ENCODE results near the gene TMPRSS7.

TMPRSS7 gene

GRCh38 chr3:112078125-112079083, 43.9 kb downstream of the TMPRSS7 start:
- Histone ChIP-seq H3K36me3 (no peaks in the 10 kb centered on the region), H3K27me3 (no peaks in the 10 kb centered on the region), H3K9me3 (no peaks in the 10 kb centered on the region), H3K4me1 (no peaks in the 10 kb centered on the region), H3K4me3 (ENCODE audit: low read depth, low read length) (no peak overlapping the region)
- DNase-seq, result no peak
- TF ChIP-seq CTCF (IDR thresholded peaks at IDR 0.05; ENCODE audit: low read depth, low read length), result no peak

- no peak for TF ChIP-seq CTCF (IDR thresholded peaks at IDR 0.05; ENCODE audit: low read depth, low read length)
- Histone ChIP-seq H3K27me3 (no peaks in the 10 kb centered on the region), H3K4me1 (no peaks in the 10 kb centered on the region), H3K9me3 (no peaks in the 10 kb centered on the region), H3K36me3 (no peaks in the 10 kb centered on the region), H3K4me3 (ENCODE audit: low read depth, low read length) (no peak overlapping the region)
- no peak for DNase-seq
Measured at GRCh38 chr3:112083239-112083638, 48.7 kb downstream of the TMPRSS7 start.

DNA sequence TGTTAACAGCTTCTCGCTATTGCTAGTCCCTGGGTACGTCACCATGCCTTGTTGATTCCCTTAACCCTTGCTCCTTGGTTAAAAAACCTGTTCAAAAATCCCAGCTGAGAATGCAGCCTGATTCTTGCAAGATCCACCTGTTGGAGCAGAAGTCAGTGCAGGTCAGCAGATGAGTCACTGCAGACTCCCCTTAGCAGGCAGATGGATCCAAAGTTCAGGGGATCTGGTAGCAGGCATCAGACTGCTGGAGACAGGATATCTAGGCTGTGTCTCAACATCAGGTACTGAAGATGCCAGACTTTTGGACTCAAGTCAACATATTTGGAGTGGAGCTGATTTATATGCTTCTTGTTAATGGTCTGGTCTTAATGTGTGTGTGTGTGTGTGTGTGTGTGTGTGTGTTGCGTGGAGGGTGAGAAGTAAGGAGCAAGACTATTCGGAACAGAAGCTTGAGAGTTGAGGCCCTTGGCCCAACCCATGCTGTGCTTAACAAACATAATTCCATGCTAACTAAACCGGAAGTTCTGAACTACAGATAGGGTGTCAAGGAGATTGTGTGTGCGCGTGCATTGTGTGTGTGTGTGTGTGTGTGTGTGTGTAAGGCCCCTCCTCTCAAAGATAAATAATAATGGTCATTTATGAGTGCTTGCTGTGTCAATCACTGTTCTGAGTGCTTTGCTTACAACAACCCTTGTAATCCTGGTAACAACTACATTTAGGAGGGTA, 50.6 kb downstream of the TMPRSS7 start:
- Histone ChIP-seq H3K4me3 (ENCODE audit: low read depth, low read length) (no peak overlapping the region), H3K36me3 (no peaks in the 10 kb centered on the region), H3K4me1 (no peaks in the 10 kb centered on the region), H3K9me3 (no peaks in the 10 kb centered on the region), H3K27me3 (no peaks in the 10 kb centered on the region)
- no peak for TF ChIP-seq CTCF (IDR thresholded peaks at IDR 0.05; ENCODE audit: low read depth, low read length)
- DNase-seq, result no peak

- TF ChIP-seq CTCF (IDR thresholded peaks at IDR 0.05; ENCODE audit: low read depth, low read length), result no peak
- peak overlapping the region; percentile 51 for H3K4me3 ChIP-seq (ENCODE audit: low read depth, low read length)
- no peak for DNase-seq
- H3K36me3 ChIP-seq, result no peaks in the 10 kb centered on the region
- H3K27me3 ChIP-seq, result no peaks in the 10 kb centered on the region
- H3K4me1 ChIP-seq, result no peaks in the 10 kb centered on the region
- no peaks in the 10 kb centered on the region for H3K9me3 ChIP-seq
Measured at GRCh38 chr3:112085735-112086075, 51.2 kb downstream of the TMPRSS7 start.

DNA sequence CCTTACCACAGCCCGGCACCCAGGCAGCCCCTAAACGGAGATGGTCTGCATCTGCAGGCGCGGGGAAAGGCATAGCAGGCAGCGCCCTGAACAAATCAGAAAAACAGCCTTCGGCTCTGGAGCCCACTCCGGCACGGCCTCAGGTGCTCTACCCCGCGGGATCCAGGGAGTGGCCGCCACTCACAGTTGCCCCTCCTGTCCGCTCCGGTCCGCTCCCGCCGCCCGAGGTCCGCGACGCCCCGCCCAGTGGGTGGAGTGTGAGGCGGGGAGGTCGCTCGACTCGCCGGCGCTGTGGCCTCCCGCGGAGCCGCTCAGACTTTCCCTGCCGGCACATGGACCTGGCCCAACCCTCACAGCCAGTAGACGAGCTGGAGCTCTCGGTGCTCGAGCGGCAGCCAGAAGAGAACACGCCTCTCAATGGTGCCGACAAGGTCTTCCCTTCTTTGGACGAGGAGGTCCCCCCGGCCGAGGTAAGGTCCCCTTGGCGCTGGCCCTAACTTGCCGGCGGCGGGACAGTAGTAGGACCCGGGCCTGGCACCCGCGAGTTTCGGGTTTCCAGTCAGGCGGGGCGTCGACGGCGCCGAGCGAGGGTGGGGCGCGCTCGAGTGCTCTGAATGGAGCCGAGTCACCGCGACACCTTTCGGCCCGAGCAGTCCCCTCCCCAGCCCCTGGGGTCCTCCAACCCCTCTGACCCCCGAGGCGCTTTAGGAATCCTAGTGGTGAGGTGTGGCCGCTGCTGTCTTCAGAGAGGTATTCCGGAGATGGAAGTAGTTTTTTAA, 51.7 kb downstream of the TMPRSS7 start, which contains the start of gene C3orf52:
Gene C3orf52 (plus strand): TSS at position 314 of the 779 bp plus-strand sequence. CDS start 19 bp downstream, at position 333.
- Histone ChIP-seq H3K27me3 (no peaks in the 10 kb centered on the region), H3K4me1 (no peaks in the 10 kb centered on the region), H3K4me3 (ENCODE audit: low read depth, low read length) (peak within 1 kb of the TSS; percentile 51), H3K36me3 (no peaks in the 10 kb centered on the region), H3K9me3 (no peaks in the 10 kb centered on the region)
- DNase-seq, result peak; percentile 79
- TF ChIP-seq CTCF (IDR thresholded peaks at IDR 0.05; ENCODE audit: low read depth, low read length), result no peak

Data from BE2C (cell line).